ENCODE results near the gene SCARF2. TPM values are rescaled to one million over a fixed set of nuclear protein-coding genes. Genes with fewer than 3 reads are reported as not detected.

Gene SCARF2
- total RNA-seq, 1 experiment from 2014 or later, result 1.4 TPM

DNA sequence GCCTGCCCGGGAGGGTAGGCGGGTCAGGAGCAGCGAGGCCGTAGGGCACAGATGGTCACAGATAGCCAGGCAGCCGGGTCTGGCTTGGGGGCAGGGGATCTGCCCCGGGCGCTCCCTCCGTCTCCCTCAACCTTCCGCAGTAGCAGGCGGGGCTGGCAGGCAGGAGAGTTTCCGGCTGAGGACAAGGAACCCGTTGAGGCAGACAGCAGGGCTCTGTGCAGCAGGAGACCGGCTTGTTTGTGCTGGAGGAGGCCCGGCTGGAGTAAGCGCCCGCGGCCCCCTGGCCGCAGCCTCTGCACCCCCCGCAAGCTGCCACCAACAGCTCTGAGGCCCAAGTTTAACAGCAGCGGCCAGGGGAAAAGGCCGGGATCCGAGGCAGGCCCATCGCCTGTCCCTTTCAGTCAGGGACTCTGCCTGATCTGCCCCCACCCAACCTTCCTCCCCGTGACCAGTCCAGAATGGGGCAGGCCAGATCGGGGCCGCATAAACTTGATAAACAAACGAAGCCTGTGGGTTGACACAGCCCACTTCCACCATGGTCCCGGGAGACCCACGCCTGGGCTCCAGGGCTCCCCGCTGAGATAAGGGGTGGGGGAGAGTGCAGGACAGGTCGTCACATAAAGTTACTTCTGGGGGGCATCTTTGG, 13.6 kb downstream of the SCARF2 start:
- no peak for DNase-seq (ENCODE audit: low spot score)
- POLR2A ChIA-PET (ENCODE audit: low non-redundant PET), result no interaction called here
- Histone ChIP-seq H3K4me3 (ENCODE audit: low read depth, low read length, poor library complexity, severe bottlenecking) (no peak overlapping the region), H3K27ac (ENCODE audit: low read depth, low read length, poor library complexity, severe bottlenecking) (no peak overlapping the region), H3K27me3 (replicated peaks; ENCODE audit: insufficient read depth, low read depth, low read length, poor library complexity) (no peaks in the 10 kb centered on the region), H3K36me3 (ENCODE audit: insufficient read depth, low read length, poor library complexity, severe bottlenecking) (no peaks in the 10 kb centered on the region), H3K4me1 (ENCODE audit: insufficient read depth, low read length, poor library complexity, severe bottlenecking) (no peaks in the 10 kb centered on the region), H3K9me3 (ENCODE audit: low read depth, low read length, poor library complexity, severe bottlenecking) (no peaks in the 10 kb centered on the region)
- no peak for TF ChIP-seq EZH2 (IDR thresholded peaks at IDR 0.05; ENCODE audit: borderline replicate concordance, low read depth, low read length, poor library complexity, severe bottlenecking)
- no peak for TF ChIP-seq CTCF (conservative IDR thresholded peaks at IDR 0.05; ENCODE audit: low read depth, low read length)
- BruUV-seq (replicated peaks), result no TSS peak
- intact Hi-C loops (cut with micrococcal nuclease; ENCODE audit: unreplicated experiment), result no loop called here
- CTCF ChIA-PET, result no interaction called here

GRCh38 chr22:20423008-20423905, 14.4 kb downstream of the SCARF2 start:
- no peak overlapping the region for H3K27ac ChIP-seq (ENCODE audit: low read depth, low read length, poor library complexity, severe bottlenecking)
- H3K4me3 ChIP-seq (ENCODE audit: low read depth, low read length, poor library complexity, severe bottlenecking), result no peak overlapping the region
- no peaks in the 10 kb centered on the region for H3K9me3 ChIP-seq (ENCODE audit: low read depth, low read length, poor library complexity, severe bottlenecking)
- intact Hi-C loops (cut with micrococcal nuclease; ENCODE audit: unreplicated experiment), result no loop called here
- BruUV-seq (replicated peaks), result no TSS peak
- H3K36me3 ChIP-seq (ENCODE audit: insufficient read depth, low read length, poor library complexity, severe bottlenecking), result no peaks in the 10 kb centered on the region
- ChIA-PET CTCF (no interaction called here), POLR2A (ENCODE audit: low non-redundant PET) (no interaction called here)
- DNase-seq (ENCODE audit: low spot score), result no peak
- TF ChIP-seq CTCF (conservative IDR thresholded peaks at IDR 0.05; ENCODE audit: low read depth, low read length) (no peak), EZH2 (IDR thresholded peaks at IDR 0.05; ENCODE audit: borderline replicate concordance, low read depth, low read length, poor library complexity, severe bottlenecking) (no peak)
- H3K27me3 ChIP-seq (replicated peaks; ENCODE audit: insufficient read depth, low read depth, low read length, poor library complexity), result no peaks in the 10 kb centered on the region
- H3K4me1 ChIP-seq (ENCODE audit: insufficient read depth, low read length, poor library complexity, severe bottlenecking), result no peaks in the 10 kb centered on the region

- BruUV-seq (replicated peaks), result no TSS peak
- no peaks in the 10 kb centered on the region for H3K36me3 ChIP-seq (ENCODE audit: insufficient read depth, low read length, poor library complexity, severe bottlenecking)
- ChIA-PET POLR2A (ENCODE audit: low non-redundant PET) (no interaction called here), CTCF (no interaction called here)
- H3K27me3 ChIP-seq (replicated peaks; ENCODE audit: insufficient read depth, low read depth, low read length, poor library complexity), result no peaks in the 10 kb centered on the region
- intact Hi-C loops (cut with micrococcal nuclease; ENCODE audit: unreplicated experiment), result no loop called here
- TF ChIP-seq CTCF (conservative IDR thresholded peaks at IDR 0.05; ENCODE audit: low read depth, low read length) (no peak), EZH2 (IDR thresholded peaks at IDR 0.05; ENCODE audit: borderline replicate concordance, low read depth, low read length, poor library complexity, severe bottlenecking) (no peak)
- no peak overlapping the region for H3K27ac ChIP-seq (ENCODE audit: low read depth, low read length, poor library complexity, severe bottlenecking)
- H3K4me1 ChIP-seq (ENCODE audit: insufficient read depth, low read length, poor library complexity, severe bottlenecking), result no peaks in the 10 kb centered on the region
- DNase-seq (ENCODE audit: low spot score), result peak; percentile 41
- no peaks in the 10 kb centered on the region for H3K9me3 ChIP-seq (ENCODE audit: low read depth, low read length, poor library complexity, severe bottlenecking)
- no peak overlapping the region for H3K4me3 ChIP-seq (ENCODE audit: low read depth, low read length, poor library complexity, severe bottlenecking)
These were observed 15.2 kb downstream of the SCARF2 start for GRCh38 chr22:20422271-20423007.
